Right ventricle myocardium inferior (tissue), 1 donor: ENCODE measurements around the gene FOXJ1. TPM values are rescaled to one million over a fixed set of nuclear protein-coding genes. Genes with fewer than 3 reads are reported as not detected.

Experiments
- microRNA-seq: library from miRNA; unstranded; fragments of <30 nt; microRNA quantifications from one replicate; pipeline ENCODE4 v1.2.0, GENCODE V29; 2020
- total RNA-seq: library from RNA; stranded (reverse); fragmentation: NEBNext Ultra II Directional; extraction: Animal tissue kit (Norgen Biotek cat#: 25700); gene quantifications from one replicate; pipeline ENCODE4 v1.2.1, GENCODE V29; 2021
- donor health status: DM: no; HTN: yes; CAD: no; lungs with severe emphysema.

FOXJ1 gene
- total RNA-seq, 1 donor from 2014 or later, result not detected

Small RNA genes within 50 kb of the gene (microRNA-seq; reads per million reads assigned to microRNA genes)
- 6.5 reads per million, percentile 17 among the genes with 10 or more reads in this experiment for gene MIR6868

Other genes with a start within 250 kb of the FOXJ1 start
- gene TRIM65, start 244.3 kb downstream of the FOXJ1 start, total RNA-seq, result 11.3 TPM
- gene MRPL38, start 236.4 kb downstream of the FOXJ1 start, total RNA-seq, result 115 TPM
- 3.5 TPM for gene FBF1, start 200.2 kb downstream of the FOXJ1 start, total RNA-seq
- gene ACOX1, start 162.1 kb downstream of the FOXJ1 start, total RNA-seq, result 80.9 TPM
- gene TEN1, start 162.0 kb downstream of the FOXJ1 start, total RNA-seq, result 9.4 TPM
- 2.2 TPM for gene CDK3, start 140.4 kb downstream of the FOXJ1 start, total RNA-seq
- 0.11 TPM for gene EVPL, start 113.9 kb downstream of the FOXJ1 start, total RNA-seq
- 60.1 TPM for gene SRP68, start 68.7 kb downstream of the FOXJ1 start, total RNA-seq
- not detected for gene GALR2, start 66.5 kb downstream of the FOXJ1 start, total RNA-seq
- gene ZACN, start 62.1 kb downstream of the FOXJ1 start, total RNA-seq, result not detected
- 70.9 TPM for gene EXOC7, start 37.5 kb downstream of the FOXJ1 start, total RNA-seq
- gene RNF157, start 99.2 kb upstream of the FOXJ1 start, total RNA-seq, result 19.4 TPM
- gene UBALD2, start 124.1 kb upstream of the FOXJ1 start, total RNA-seq, result 30.4 TPM
- gene QRICH2, start 167.0 kb upstream of the FOXJ1 start, total RNA-seq, result 3.6 TPM
- gene PRPSAP1, start 212.7 kb upstream of the FOXJ1 start, total RNA-seq, result 35.9 TPM
- gene SPHK1, start 243.4 kb upstream of the FOXJ1 start, total RNA-seq, result 2.7 TPM